MG63 (cell line): ENCODE measurements around the gene TFCP2. TPM values are rescaled to one million over a fixed set of nuclear protein-coding genes. Genes with fewer than 3 reads are reported as not detected.
A peak's percentile ranks its signal among the peaks of the same experiment; 100 is the strongest.
"Not testable (repeated sequence)": the region's sequence is repeated elsewhere in the genome, so short reads cannot be mapped to it uniquely, and the experiment has no call there.

Source experiments
- DNase-seq: peaks from one replicate; pipeline ENCODE4 v3.0.0-alpha.2; 2020
- H3K27me3 ChIP-seq: fragments of 250-450 bp; sonication (Bioruptor Pico); 2 replicates; pipeline ENCODE4 v1.5.1; 2020; ENCODE audit warnings: mild to moderate bottlenecking, moderate library complexity
- H3K36me3 ChIP-seq: fragments of 250-450 bp; sonication (Bioruptor Pico); 2 replicates; pipeline ENCODE4 v1.5.1; 2020; ENCODE audit warnings: mild to moderate bottlenecking, moderate library complexity
- H3K4me3 ChIP-seq: fragments of 250-450 bp; sonication (Bioruptor Pico); 2 replicates; pipeline ENCODE4 v1.5.1; 2020; ENCODE audit warnings: mild to moderate bottlenecking, moderate library complexity
- H3K9me3 ChIP-seq: fragments of 250-450 bp; sonication (Bioruptor Pico); 2 replicates; pipeline ENCODE4 v1.5.1; 2020; ENCODE audit warnings: mild to moderate bottlenecking, moderate library complexity
- total RNA-seq: library from RNA; depleted of rRNA; stranded (reverse); fragments of >200 nt; shearing (Covaris generic); gene quantifications from 2 replicates; pipeline ENCODE4 v1.2.3, GENCODE V29; 2014; ENCODE audit warnings: low replicate concordance

Gene TFCP2
- total RNA-seq, 1 experiment from 2014 or later = 13.0 TPM

- H3K9me3 ChIP-seq = no peaks in the 10 kb centered on the region
- no peaks in the 10 kb centered on the region for H3K27me3 ChIP-seq
- DNase-seq = no peak
- no peak overlapping the region for H3K4me3 ChIP-seq
- H3K36me3 ChIP-seq = no peaks in the 10 kb centered on the region
Measured at GRCh38 chr12:51126297-51126696, 46.6 kb downstream of the TFCP2 start.

GRCh38 chr12:51124504-51124903 is 48.4 kb downstream of the TFCP2 start:
- no peak for DNase-seq
- Histone ChIP-seq H3K27me3 (no peaks in the 10 kb centered on the region), H3K9me3 (no peaks in the 10 kb centered on the region), H3K36me3 (no peaks in the 10 kb centered on the region; the same call in 1 of the 2 replicates), H3K4me3 (no peak overlapping the region)

- H3K4me3 ChIP-seq = no peak overlapping the region
- no peaks in the 10 kb centered on the region; the same call in 1 of the 2 replicates for H3K36me3 ChIP-seq
- H3K27me3 ChIP-seq = no peaks in the 10 kb centered on the region
- DNase-seq = no peak
- H3K9me3 ChIP-seq = no peaks in the 10 kb centered on the region
Measured at GRCh38 chr12:51122844-51123243, 50.1 kb downstream of the TFCP2 start.

GRCh38 chr12:51118706-51119105 is 54.2 kb downstream of the TFCP2 start:
- H3K4me3 ChIP-seq = no peak overlapping the region
- no peaks in the 10 kb centered on the region for H3K9me3 ChIP-seq
- DNase-seq = peak; percentile 5
- peaks cover 11% of the 10 kb centered on the region for H3K36me3 ChIP-seq
- no peaks in the 10 kb centered on the region for H3K27me3 ChIP-seq

GRCh38 chr12:51115533-51115932 is 57.4 kb downstream of the TFCP2 start:
- Histone ChIP-seq H3K27me3 (no peaks in the 10 kb centered on the region), H3K4me3 (no peak overlapping the region), H3K36me3 (peaks cover 14% of the 10 kb centered on the region), H3K9me3 (no peaks in the 10 kb centered on the region)
- DNase-seq = no peak

GRCh38 chr12:51108136-51108535 is 64.8 kb downstream of the TFCP2 start:
- DNase-seq = no peak
- no peak overlapping the region for H3K4me3 ChIP-seq
- H3K27me3 ChIP-seq = no peaks in the 10 kb centered on the region
- H3K9me3 ChIP-seq = no peaks in the 10 kb centered on the region
- H3K36me3 ChIP-seq = peaks cover 20% of the 10 kb centered on the region

GRCh38 chr12:51103977-51104376 is 69.0 kb downstream of the TFCP2 start:
- Histone ChIP-seq H3K4me3 (no peak overlapping the region), H3K27me3 (no peaks in the 10 kb centered on the region), H3K36me3 (peaks cover 16% of the 10 kb centered on the region), H3K9me3 (no peaks in the 10 kb centered on the region)
- DNase-seq = no peak

GRCh38 chr12:51098611-51099010 is 74.3 kb downstream of the TFCP2 start:
- no peaks in the 10 kb centered on the region for H3K9me3 ChIP-seq
- no peak for DNase-seq
- H3K27me3 ChIP-seq = no peaks in the 10 kb centered on the region
- H3K4me3 ChIP-seq = no peak overlapping the region
- H3K36me3 ChIP-seq = peaks cover 15% of the 10 kb centered on the region

- peaks cover 13% of the 10 kb centered on the region for H3K36me3 ChIP-seq
- no peaks in the 10 kb centered on the region for H3K9me3 ChIP-seq
Measured at GRCh38 chr12:51090705-51091229, 82.2 kb downstream of the TFCP2 start.

GRCh38 chr12:51087818-51088217 is 85.1 kb downstream of the TFCP2 start:
- Histone ChIP-seq H3K4me3 (no peak overlapping the region), H3K9me3 (no peaks in the 10 kb centered on the region), H3K27me3 (no peaks in the 10 kb centered on the region), H3K36me3 (no peaks in the 10 kb centered on the region)
- DNase-seq = no peak

More at GRCh38 chr12:51090705-51091229, 82.2 kb downstream of the TFCP2 start:
- DNase-seq = no peak
- no peaks in the 10 kb centered on the region for H3K27me3 ChIP-seq
- no peak overlapping the region for H3K4me3 ChIP-seq

- DNase-seq = no peak
- H3K9me3 ChIP-seq = no peaks in the 10 kb centered on the region
- H3K4me3 ChIP-seq = no peak overlapping the region
- H3K27me3 ChIP-seq = no peaks in the 10 kb centered on the region
- no peaks in the 10 kb centered on the region for H3K36me3 ChIP-seq
Measured at GRCh38 chr12:51086933-51087332, 86.0 kb downstream of the TFCP2 start.

- Histone ChIP-seq H3K9me3 (no peaks in the 10 kb centered on the region), H3K4me3 (no peak overlapping the region), H3K36me3 (no peaks in the 10 kb centered on the region), H3K27me3 (no peaks in the 10 kb centered on the region)
- DNase-seq = no peak
Measured at GRCh38 chr12:51085757-51086156, 87.2 kb downstream of the TFCP2 start.

GRCh38 chr12:51083126-51083833 is 89.7 kb downstream of the TFCP2 start, which contains the start of gene CSRNP2:
Gene CSRNP2, minus strand, starts transcription at chr12:51083596. Its CDS starts 7,035 bp downstream, at chr12:51076561.
- no peaks in the 10 kb centered on the region for H3K27me3 ChIP-seq
- no peaks in the 10 kb centered on the region for H3K9me3 ChIP-seq
- DNase-seq = peak; percentile 97
- H3K4me3 ChIP-seq = peak within 1 kb of the TSS; percentile 76
- H3K36me3 ChIP-seq = no peaks in the 10 kb centered on the region

- Histone ChIP-seq H3K9me3 (no peaks in the 10 kb centered on the region), H3K27me3 (no peaks in the 10 kb centered on the region), H3K36me3 (no peaks in the 10 kb centered on the region), H3K4me3 (peak overlapping the region; percentile 76)
- DNase-seq = peak; percentile 5
Measured at GRCh38 chr12:51082561-51083125, 90.3 kb downstream of the TFCP2 start.

GRCh38 chr12:51081421-51081820 is 91.5 kb downstream of the TFCP2 start:
- H3K4me3 ChIP-seq = no peak overlapping the region

GRCh38 chr12:51080136-51080535 is 92.8 kb downstream of the TFCP2 start:
- no peaks in the 10 kb centered on the region for H3K27me3 ChIP-seq
- DNase-seq = no peak

More at GRCh38 chr12:51081421-51081820, 91.5 kb downstream of the TFCP2 start:
- DNase-seq = no peak
- Histone ChIP-seq H3K36me3 (no peaks in the 10 kb centered on the region), H3K27me3 (no peaks in the 10 kb centered on the region), H3K9me3 (no peaks in the 10 kb centered on the region)

GRCh38 chr12:51078866-51079265 is 94.1 kb downstream of the TFCP2 start:
- H3K36me3 ChIP-seq, H3K9me3 ChIP-seq, DNase-seq, H3K27me3 ChIP-seq, H3K4me3 ChIP-seq: not testable (repeated sequence)

More at GRCh38 chr12:51080136-51080535, 92.8 kb downstream of the TFCP2 start:
- Histone ChIP-seq H3K36me3 (no peaks in the 10 kb centered on the region; the same call in none of the 2 replicates), H3K9me3 (no peaks in the 10 kb centered on the region), H3K4me3 (no peak overlapping the region)

GRCh38 chr12:51078346-51078745 is 94.6 kb downstream of the TFCP2 start:
- not testable (repeated sequence) for H3K4me3 ChIP-seq, H3K27me3 ChIP-seq, H3K36me3 ChIP-seq, DNase-seq, H3K9me3 ChIP-seq
